Measurements from ENCODE around the gene MACO1.

DNA sequence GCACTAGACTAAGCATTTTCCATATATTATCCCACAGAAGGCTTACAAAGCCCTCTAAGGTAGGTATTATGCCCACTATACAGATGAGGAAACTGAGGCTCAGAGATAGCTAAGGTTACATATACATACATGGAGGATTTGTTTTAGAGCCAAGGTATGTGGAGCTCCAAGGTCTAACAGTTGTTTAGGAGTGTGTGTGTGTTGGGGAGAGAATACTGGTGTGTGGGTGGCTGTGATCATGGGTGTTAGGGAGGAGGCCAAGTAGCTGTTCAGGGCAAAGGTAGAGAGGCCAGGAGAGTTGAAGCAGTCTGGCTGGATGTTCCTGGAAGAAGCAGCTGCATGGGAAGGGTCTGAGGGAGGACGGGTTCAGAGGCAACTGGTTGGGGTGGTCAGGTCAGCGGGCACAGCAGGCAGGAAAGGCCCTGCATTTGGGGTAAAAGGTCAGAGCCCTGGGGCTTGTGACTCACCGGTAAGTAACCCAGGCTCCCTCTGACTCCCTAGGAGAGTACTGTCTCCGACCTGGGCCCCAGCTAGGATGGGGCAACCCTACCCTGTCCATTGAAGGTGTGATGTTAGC, 107.6 kb downstream of the MACO1 start:
- TF ChIP-seq CTCF (IDR thresholded peaks at IDR 0.05), result no peak
- TF ChIP-seq POLR2AphosphoS5 (IDR thresholded peaks at IDR 0.05), result no peak
- no peak for TF ChIP-seq POLR2A (IDR thresholded peaks at IDR 0.05)
